ENCODE results near the gene TAS2R1. TPM values are rescaled to one million over a fixed set of nuclear protein-coding genes. Genes with fewer than 3 reads are reported as not detected.

Gene TAS2R1
- total RNA-seq, 1 donor from 2014 or later = not detected

- Histone ChIP-seq H3K27ac (no peak overlapping the region), H3K9me3 (no peaks in the 10 kb centered on the region), H3K4me3 (no peak overlapping the region), H3K4me1 (no peaks in the 10 kb centered on the region), H3K36me3 (no peaks in the 10 kb centered on the region), H3K27me3 (no peaks in the 10 kb centered on the region)
- no peak for DNase-seq (ENCODE audit: extremely low spot score in 2 of 2)
- intact Hi-C loops (cut with DNase I) = no loop called here
- TF ChIP-seq POLR2AphosphoS5 (IDR thresholded peaks at IDR 0.05; ENCODE audit: insufficient read depth in 1 of 2, low read depth in 1 of 2) (no peak), CTCF (IDR thresholded peaks at IDR 0.05) (no peak)
These were observed 2.3 kb upstream of the TAS2R1 start for GRCh38 chr5:9632495-9632894.

- H3K4me1 ChIP-seq = no peaks in the 10 kb centered on the region
- no peak for TF ChIP-seq POLR2AphosphoS5 (IDR thresholded peaks at IDR 0.05; ENCODE audit: insufficient read depth in 1 of 2, low read depth in 1 of 2)
- TF ChIP-seq POLR2A (IDR thresholded peaks at IDR 0.05) = no peak
- no peak for TF ChIP-seq CTCF (IDR thresholded peaks at IDR 0.05)
- no peak overlapping the region for H3K27ac ChIP-seq
- no peak for DNase-seq (ENCODE audit: extremely low spot score in 2 of 2)
- no peak overlapping the region for H3K4me3 ChIP-seq
- H3K9me3 ChIP-seq = no peaks in the 10 kb centered on the region
- intact Hi-C loops (cut with DNase I) = no loop called here
- H3K36me3 ChIP-seq = no peaks in the 10 kb centered on the region
- H3K27me3 ChIP-seq = no peaks in the 10 kb centered on the region
These were observed 2.6 kb downstream of the TAS2R1 start for GRCh38 chr5:9627541-9627940.

DNA sequence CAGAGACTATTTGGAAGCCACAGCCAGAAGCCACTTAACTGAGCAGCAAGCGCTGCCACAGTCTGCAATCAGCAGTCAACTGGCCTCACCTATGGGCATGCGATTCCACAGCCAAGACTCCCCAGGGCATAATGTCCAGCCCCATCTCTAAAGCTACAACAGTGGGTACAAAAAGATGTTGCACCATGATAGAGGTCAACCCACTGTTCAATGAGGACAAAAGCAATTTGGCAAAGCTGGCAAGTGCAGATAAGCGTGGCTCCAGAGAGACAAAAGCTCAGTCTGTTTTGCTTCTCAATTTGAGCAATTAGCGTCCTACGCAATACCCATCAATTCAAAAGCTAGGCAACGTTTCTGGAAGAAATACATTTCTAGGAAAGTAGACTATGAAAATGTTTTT, 3.2 kb downstream of the TAS2R1 start:
- Histone ChIP-seq H3K4me1 (no peaks in the 10 kb centered on the region), H3K27me3 (no peaks in the 10 kb centered on the region), H3K36me3 (no peaks in the 10 kb centered on the region), H3K27ac (no peak overlapping the region), H3K4me3 (no peak overlapping the region), H3K9me3 (no peaks in the 10 kb centered on the region)
- TF ChIP-seq POLR2A (IDR thresholded peaks at IDR 0.05) (no peak), POLR2AphosphoS5 (IDR thresholded peaks at IDR 0.05; ENCODE audit: insufficient read depth in 1 of 2, low read depth in 1 of 2) (no peak), CTCF (IDR thresholded peaks at IDR 0.05) (no peak)
- intact Hi-C loops (cut with DNase I) = no loop called here
- no peak for DNase-seq (ENCODE audit: extremely low spot score in 2 of 2)

DNA sequence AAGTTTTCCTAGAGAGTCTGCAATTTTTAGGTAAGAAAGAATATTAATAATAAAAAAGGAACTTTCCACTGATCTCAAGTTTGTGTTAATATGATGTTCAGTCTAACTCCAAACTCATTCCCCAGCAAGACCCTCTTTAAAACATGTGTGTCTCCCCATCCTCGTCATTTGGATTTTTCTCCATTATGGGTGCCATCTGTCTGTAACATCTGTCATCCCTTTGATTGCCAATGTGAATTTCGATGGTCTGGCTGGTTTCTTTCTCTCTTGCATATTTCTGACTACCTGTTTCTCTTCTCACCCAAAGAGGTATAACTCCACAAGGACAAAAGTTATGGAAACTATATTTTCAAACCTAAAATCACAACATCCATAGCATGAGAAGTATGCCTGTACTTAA, 4.4 kb downstream of the TAS2R1 start:
- H3K9me3 ChIP-seq = no peaks in the 10 kb centered on the region
- H3K4me3 ChIP-seq = no peak overlapping the region
- intact Hi-C loops (cut with DNase I) = no loop called here
- H3K27me3 ChIP-seq = no peaks in the 10 kb centered on the region
- H3K4me1 ChIP-seq = no peaks in the 10 kb centered on the region
- no peak for TF ChIP-seq POLR2AphosphoS5 (IDR thresholded peaks at IDR 0.05; ENCODE audit: insufficient read depth in 1 of 2, low read depth in 1 of 2)
- no peak for TF ChIP-seq CTCF (IDR thresholded peaks at IDR 0.05)
- TF ChIP-seq POLR2A (IDR thresholded peaks at IDR 0.05) = no peak
- no peak for DNase-seq (ENCODE audit: extremely low spot score in 2 of 2)
- H3K27ac ChIP-seq = no peak overlapping the region
- H3K36me3 ChIP-seq = no peaks in the 10 kb centered on the region

GRCh38 chr5:9625286-9625685, 4.9 kb downstream of the TAS2R1 start:
- Histone ChIP-seq H3K9me3 (no peaks in the 10 kb centered on the region), H3K27me3 (no peaks in the 10 kb centered on the region), H3K4me1 (no peaks in the 10 kb centered on the region), H3K27ac (no peak overlapping the region), H3K4me3 (no peak overlapping the region), H3K36me3 (no peaks in the 10 kb centered on the region)
- no peak for TF ChIP-seq POLR2AphosphoS5 (IDR thresholded peaks at IDR 0.05; ENCODE audit: insufficient read depth in 1 of 2, low read depth in 1 of 2)
- DNase-seq (ENCODE audit: extremely low spot score in 2 of 2) = no peak
- intact Hi-C loops (cut with DNase I) = no loop called here

All from vagina (tissue), 2 donors.